ENCODE data around the gene AKAP10. TPM values are rescaled to one million over a fixed set of nuclear protein-coding genes. Genes with fewer than 3 reads are reported as not detected.

The AKAP10 gene
- total and polyA plus RNA-seq, 2 of the 8 experiments (the other 6 are each of a cell fraction or from before 2014, with no cell fraction given) = 13.3 to 27.0 TPM

DNA sequence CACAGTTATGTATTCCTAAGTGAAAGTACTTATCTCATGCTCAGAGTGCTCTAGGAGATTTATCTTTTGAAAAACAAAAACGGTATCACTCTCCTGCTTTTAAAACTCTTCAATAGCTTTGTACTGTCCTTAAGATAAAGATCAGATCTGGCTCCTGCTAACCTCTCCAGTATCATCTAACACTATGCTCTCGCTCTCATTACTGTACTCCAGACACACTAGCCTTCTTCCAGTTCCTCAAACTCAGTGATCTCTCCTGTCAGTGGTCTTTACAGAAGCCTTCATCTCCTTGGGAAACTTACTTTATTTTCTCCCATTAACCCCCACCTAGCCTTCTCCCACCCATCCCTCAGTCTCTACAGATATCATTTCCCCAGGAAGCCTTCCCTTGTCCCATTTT, 120.0 kb downstream of the AKAP10 start:
- Histone ChIP-seq H3K23me2 (ENCODE audit: low read depth, low read length) (no peaks in the 10 kb centered on the region), H3K4me2 (ENCODE audit: insufficient read depth in 1 of 2, low read depth in 2 of 2, low read length in 2 of 2) (no peak overlapping the region), H3K18ac (ENCODE audit: extremely low read depth, low read length) (no peak overlapping the region), H3K14ac (ENCODE audit: insufficient read length) (no peak overlapping the region), H2AK5ac (ENCODE audit: low read depth, low read length) (no peak overlapping the region), H4K5ac (ENCODE audit: insufficient read length, low read depth, low read length) (no peak overlapping the region), H3K79me2 (ENCODE audit: control insufficient read depth in 1 of 2, insufficient read depth in 2 of 2, low read length in 2 of 2) (no peaks in the 10 kb centered on the region), H3K36me3 (ENCODE audit: control insufficient read depth in 2 of 4, insufficient read depth in 4 of 4, low read length in 3 of 4) (no peaks in the 10 kb centered on the region), H2BK15ac (ENCODE audit: low read length) (no peak overlapping the region), H3K9me3 (ENCODE audit: insufficient read depth in 2 of 2, low read depth in 1 of 2, low read length in 1 of 2) (no peaks in the 10 kb centered on the region), H2BK12ac (ENCODE audit: low read depth, low read length) (no peak overlapping the region), H3K27ac (ENCODE audit: low read depth, low read length) (no peak overlapping the region), H3K4ac (replicated peaks; ENCODE audit: insufficient read length, low read depth, low read length) (no peak overlapping the region), H2BK5ac (ENCODE audit: low read depth, low read length) (no peak overlapping the region), H3K27me3 (replicated peaks in 1 of 4; ENCODE audit: control insufficient read depth in 3 of 4, extremely low read depth in 1 of 4, insufficient read depth in 3 of 4, low read length in 3 of 4) (no peaks in the 10 kb centered on the region), H3K4me3 (ENCODE audit: extremely low read depth in 1 of 4, insufficient read depth in 2 of 4, low read depth in 3 of 4, low read length in 4 of 4) (no peak overlapping the region), H3K4me1 (replicated peaks in 1 of 4; ENCODE audit: control insufficient read depth in 3 of 4, insufficient read depth in 4 of 4, low read length in 3 of 4) (no peaks in the 10 kb centered on the region), H3K79me1 (ENCODE audit: low read depth, low read length) (no peaks in the 10 kb centered on the region), H4K20me1 (replicated peaks in 1 of 2; ENCODE audit: control insufficient read depth in 1 of 2, insufficient read depth in 2 of 2, low read length in 2 of 2) (no peaks in the 10 kb centered on the region), H2BK120ac (replicated peaks; ENCODE audit: low read depth, low read length) (no peak overlapping the region), H3K9ac (replicated peaks in 1 of 4; ENCODE audit: extremely low read depth in 1 of 4, low read depth in 3 of 4, low read length in 3 of 4) (no peak overlapping the region), H4K91ac (replicated peaks; ENCODE audit: insufficient read length, low read length) (no peak overlapping the region), H2AFZ (ENCODE audit: low read length) (no peak overlapping the region), H4K8ac (ENCODE audit: extremely low read depth, insufficient read depth, low read length) (no peak overlapping the region), H2BK20ac (ENCODE audit: low read length) (no peak overlapping the region), H3K56ac (replicated peaks; ENCODE audit: insufficient read length, low read depth, low read length) (no peak overlapping the region), H3K23ac (ENCODE audit: insufficient read length) (no peak overlapping the region)
- FAIRE-seq = no peak
- no peak for TF ChIP-seq RAD21 (IDR thresholded peaks at IDR 0.05 in 1 of 2, conservative IDR thresholded peaks at IDR 0.05 in 1 of 2; ENCODE audit: low read depth in 2 of 2, low read length in 2 of 2)
- TF ChIP-seq TBP (IDR thresholded peaks at IDR 0.05; ENCODE audit: low read depth, low read length) = no peak
- TF ChIP-seq TCF12 (IDR thresholded peaks at IDR 0.05; ENCODE audit: low read depth, low read length) = no peak
- no peak for TF ChIP-seq ZNF274 (IDR thresholded peaks at IDR 0.05; ENCODE audit: borderline replicate concordance, extremely low read depth, low read length)
- TF ChIP-seq RBBP5 (IDR thresholded peaks at IDR 0.05; ENCODE audit: borderline replicate concordance, low read depth, low read length) = no peak
- no peak for TF ChIP-seq CEBPB (IDR thresholded peaks at IDR 0.05; ENCODE audit: low read depth, low read length)
- DNase-seq (ENCODE audit: low read depth in 1 of 2, low spot score in 2 of 2) = no peak
- POLR2A ChIA-PET (ENCODE audit: partially characterized antibody) = interaction anchor here (1.6 kb wide), 1 partner anchor 10 kb away, joined by 7 read pairs; the partner anchor contains the start of gene ULK2
- 96% methylated on average over 2 of the region's 2 CpGs; no CpG with 5 or more reads in 1 of the 2 experiments for WGBS, 2 experiments (ENCODE audit: extremely low coverage in 1 of 2, insufficient coverage in 1 of 2, insufficient read length in 1 of 2, insufficient replicate concordance in 2 of 2, low coverage in 1 of 2, low lambda C conversion rate in 2 of 2, missing lambda C conversion rate in 1 of 2)
- CTCF ChIA-PET (ENCODE audit: partially characterized antibody) = no interaction called here

All from H1 (cell line).